Astrocyte (in vitro differentiated cells and primary cell): ENCODE data around the gene GRIA2. TPM values are rescaled to one million over a fixed set of nuclear protein-coding genes. Genes with fewer than 3 reads are reported as not detected.

ENCODE experiments used
- DNase-seq: peaks from one replicate; pipeline ENCODE4 v3.0.0-alpha.2; 2010; ENCODE audit warnings: low read depth
- FAIRE-seq: peaks from 2 replicates; lab custom pipeline; 2011; peaks lifted over from hg19 to GRCh38; lab: Jason Lieb, UNC
- H2AFZ ChIP-seq: 2 replicates; pipeline ENCODE4 v1.6.0; 2012; ENCODE audit warnings: low read depth, low read length, inconsistent platforms
- H3K27ac ChIP-seq: 2 replicates; pipeline ENCODE4 v1.5.1; 2011; ENCODE audit warnings: low read depth, low read length, inconsistent platforms
- H3K27me3 ChIP-seq: 2 replicates; pipeline ENCODE4 v1.6.0; 2011; ENCODE audit warnings: low read length, inconsistent platforms; ENCODE audit not compliant: insufficient read depth
- H3K36me3 ChIP-seq: 2 replicates; pipeline ENCODE4 v1.5.1; 2011; ENCODE audit warnings: low read length, inconsistent platforms; ENCODE audit not compliant: insufficient read depth
- H3K4me1 ChIP-seq: 2 replicates; pipeline ENCODE4 v1.5.1; 2011; ENCODE audit warnings: low read length, inconsistent platforms; ENCODE audit not compliant: insufficient read depth
- H3K4me2 ChIP-seq: 2 replicates; pipeline ENCODE4 v1.6.0; 2012; ENCODE audit warnings: low read length, inconsistent platforms
- H3K4me3 ChIP-seq: 2 replicates; pipeline ENCODE4 v1.5.1; 2011; ENCODE audit warnings: low read depth, mild to moderate bottlenecking, low read length, inconsistent platforms; ENCODE audit not compliant: insufficient read depth
- H3K79me2 ChIP-seq: 2 replicates; pipeline ENCODE4 v1.6.0; 2012; ENCODE audit warnings: mild to moderate bottlenecking, low read length, inconsistent platforms; ENCODE audit not compliant: insufficient read depth
- H3K9ac ChIP-seq: 2 replicates; pipeline ENCODE4 v1.6.0; 2012; ENCODE audit warnings: mild to moderate bottlenecking, low read length, inconsistent platforms
- H3K9me3 ChIP-seq: 2 replicates; pipeline ENCODE4 v1.5.1; 2012; ENCODE audit warnings: low read depth, mild to moderate bottlenecking, low read length, inconsistent platforms; ENCODE audit not compliant: insufficient read depth
- H4K20me1 ChIP-seq: 2 replicates; pipeline ENCODE4 v1.6.0; 2012; ENCODE audit warnings: low read length, inconsistent platforms; ENCODE audit not compliant: insufficient read depth
- H3K27ac Mint-ChIP-seq: one replicate; pipeline ENCODE4 v1.8.0; 2021; ENCODE audit warnings: mild to moderate bottlenecking, mixed read lengths; ENCODE audit not compliant: unreplicated experiment
- H3K27me3 Mint-ChIP-seq: one replicate; pipeline ENCODE4 v1.8.0; 2021; ENCODE audit warnings: low read depth, mixed read lengths; ENCODE audit not compliant: unreplicated experiment
- H3K36me3 Mint-ChIP-seq: one replicate; pipeline ENCODE4 v1.8.0; 2021; ENCODE audit warnings: low read depth, mixed read lengths; ENCODE audit not compliant: unreplicated experiment
- H3K4me1 Mint-ChIP-seq: one replicate; pipeline ENCODE4 v1.8.0; 2021; ENCODE audit warnings: low read depth, mixed read lengths; ENCODE audit not compliant: unreplicated experiment
- H3K4me3 Mint-ChIP-seq: one replicate; pipeline ENCODE4 v1.8.0; 2021; ENCODE audit warnings: mild to moderate bottlenecking, moderate library complexity, mixed read lengths; ENCODE audit not compliant: unreplicated experiment
- H3K9me3 Mint-ChIP-seq: one replicate; pipeline ENCODE4 v1.8.0; 2021; ENCODE audit warnings: mild to moderate bottlenecking, mixed read lengths; ENCODE audit not compliant: unreplicated experiment
- EZH2 ChIP-seq: IDR thresholded peaks from 2 replicates; pipeline ENCODE4 v1.6.1; 2012; ENCODE audit warnings: mild to moderate bottlenecking, low read length, inconsistent platforms; ENCODE audit not compliant: insufficient read depth
- total RNA-seq: library from RNA; stranded (reverse); gene quantifications from 2 replicates; pipeline ENCODE4 v1.2.1, GENCODE V29; 2021
- TF ChIP-seq, protein P1 (sequence below): IDR thresholded peaks from 2 replicates; pipeline ENCODE4 v1.5.1; 2011; ENCODE audit warnings: low read depth, mild to moderate bottlenecking, inconsistent platforms, low read length, moderate library complexity; ENCODE audit not compliant: insufficient read depth

GRIA2 gene
- total RNA-seq, 1 donor from 2014 or later, result not detected

GRCh38 chr4:157196046-157196445 is 24.5 kb upstream of the GRIA2 start:
- Histone ChIP-seq H3K27ac (no peak overlapping the region), H3K4me1 (no peaks in the 10 kb centered on the region), H2AFZ (no peak overlapping the region), H3K27me3 (no peaks in the 10 kb centered on the region), H3K4me2 (no peak overlapping the region), H3K79me2 (no peaks in the 10 kb centered on the region), H3K9me3 (no peaks in the 10 kb centered on the region), H3K36me3 (no peaks in the 10 kb centered on the region), H4K20me1 (no peaks in the 10 kb centered on the region), H3K9ac (no peak overlapping the region), H3K4me3 (no peak overlapping the region)
- Mint-ChIP-seq H3K36me3 (no peaks in the 10 kb centered on the region), H3K27ac (no peak overlapping the region), H3K27me3 (peaks cover 3% of the 10 kb centered on the region), H3K4me1 (no peaks in the 10 kb centered on the region), H3K4me3 (no peak overlapping the region), H3K9me3 (no peaks in the 10 kb centered on the region)
- DNase-seq (no peak), FAIRE-seq (no peak)
- TF ChIP-seq, protein P1, sequence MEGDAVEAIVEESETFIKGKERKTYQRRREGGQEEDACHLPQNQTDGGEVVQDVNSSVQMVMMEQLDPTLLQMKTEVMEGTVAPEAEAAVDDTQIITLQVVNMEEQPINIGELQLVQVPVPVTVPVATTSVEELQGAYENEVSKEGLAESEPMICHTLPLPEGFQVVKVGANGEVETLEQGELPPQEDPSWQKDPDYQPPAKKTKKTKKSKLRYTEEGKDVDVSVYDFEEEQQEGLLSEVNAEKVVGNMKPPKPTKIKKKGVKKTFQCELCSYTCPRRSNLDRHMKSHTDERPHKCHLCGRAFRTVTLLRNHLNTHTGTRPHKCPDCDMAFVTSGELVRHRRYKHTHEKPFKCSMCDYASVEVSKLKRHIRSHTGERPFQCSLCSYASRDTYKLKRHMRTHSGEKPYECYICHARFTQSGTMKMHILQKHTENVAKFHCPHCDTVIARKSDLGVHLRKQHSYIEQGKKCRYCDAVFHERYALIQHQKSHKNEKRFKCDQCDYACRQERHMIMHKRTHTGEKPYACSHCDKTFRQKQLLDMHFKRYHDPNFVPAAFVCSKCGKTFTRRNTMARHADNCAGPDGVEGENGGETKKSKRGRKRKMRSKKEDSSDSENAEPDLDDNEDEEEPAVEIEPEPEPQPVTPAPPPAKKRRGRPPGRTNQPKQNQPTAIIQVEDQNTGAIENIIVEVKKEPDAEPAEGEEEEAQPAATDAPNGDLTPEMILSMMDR, result no peak
- TF ChIP-seq EZH2, result no peak

DNA sequence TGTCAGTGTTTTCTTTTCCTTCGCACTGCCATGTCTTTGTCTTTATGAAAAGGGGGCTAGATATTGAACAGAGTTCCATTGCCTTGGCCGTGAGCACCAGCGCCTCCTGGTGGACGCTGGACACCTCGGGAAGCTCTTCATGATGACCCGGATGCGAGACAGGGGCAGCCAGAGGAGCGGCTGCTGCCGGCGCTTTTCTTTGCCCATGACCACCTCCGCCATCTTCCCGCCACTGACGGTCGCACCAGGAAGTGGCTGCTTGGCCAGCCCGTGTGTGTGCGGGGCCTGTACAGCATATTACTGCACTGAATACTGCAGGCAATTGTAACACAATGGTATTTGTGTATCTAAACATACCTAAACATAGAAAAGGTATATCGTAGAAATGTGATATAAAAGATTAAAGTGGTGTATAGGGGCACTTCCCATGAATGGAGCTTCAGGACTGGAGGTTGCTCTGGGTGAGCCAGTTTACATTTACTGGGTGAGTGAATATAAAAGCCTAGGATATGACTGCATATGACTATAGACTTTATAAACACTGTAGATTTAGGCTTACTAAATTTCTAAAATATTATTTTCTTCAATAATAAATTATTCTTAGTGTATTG is 15.8 kb upstream of the GRIA2 start:
- H3K36me3 ChIP-seq, result no peaks in the 10 kb centered on the region
- H3K4me1 ChIP-seq, result no peaks in the 10 kb centered on the region
- no peaks in the 10 kb centered on the region for H3K79me2 ChIP-seq
- Mint-ChIP-seq H3K27ac (no peak overlapping the region), H3K36me3 (no peaks in the 10 kb centered on the region), H3K27me3 (no peaks in the 10 kb centered on the region), H3K4me3 (no peak overlapping the region), H3K9me3 (peaks cover 3% of the 10 kb centered on the region), H3K4me1 (no peaks in the 10 kb centered on the region)
- no peak overlapping the region for H3K4me3 ChIP-seq
- no peaks in the 10 kb centered on the region for H3K9me3 ChIP-seq
- H4K20me1 ChIP-seq, result no peaks in the 10 kb centered on the region
- no peak overlapping the region for H2AFZ ChIP-seq
- TF ChIP-seq, protein P1, result peak; percentile 7
- TF ChIP-seq EZH2, result no peak
- no peak overlapping the region for H3K9ac ChIP-seq
- no peak overlapping the region for H3K4me2 ChIP-seq
- H3K27me3 ChIP-seq, result no peaks in the 10 kb centered on the region
- DNase-seq (no peak), FAIRE-seq (no peak)
- H3K27ac ChIP-seq, result no peak overlapping the region

DNA sequence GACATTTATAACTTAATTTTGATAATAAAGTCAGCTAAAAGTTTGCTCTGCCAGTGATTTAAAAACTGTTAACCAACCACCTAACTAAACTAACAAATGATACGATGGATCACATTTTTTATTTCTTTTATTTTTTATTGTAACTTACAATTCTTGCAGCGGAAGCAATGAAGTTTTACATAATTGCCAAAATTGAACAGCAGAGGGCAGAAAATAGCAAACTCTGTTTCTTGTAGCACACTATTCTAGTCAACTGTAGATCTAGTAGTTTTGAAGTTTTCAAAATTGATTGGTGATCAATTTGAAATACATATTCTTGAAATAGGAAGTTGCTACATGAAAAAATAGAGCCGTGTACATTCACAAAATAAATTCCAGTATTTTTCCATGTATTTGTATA is 2.8 kb upstream of the GRIA2 start:
- Mint-ChIP-seq H3K4me3 (no peak overlapping the region), H3K27ac (no peak overlapping the region)
- H3K4me1 ChIP-seq, result peaks cover 18% of the 10 kb centered on the region

More for the DNA sequence above, 2.8 kb upstream of the GRIA2 start:
- H3K79me2 ChIP-seq, result no peaks in the 10 kb centered on the region
- H3K27ac ChIP-seq, result no peak overlapping the region
- H3K9me3 Mint-ChIP-seq, result no peaks in the 10 kb centered on the region
- FAIRE-seq (peak; percentile 29), DNase-seq (peak; percentile 2)
- no peaks in the 10 kb centered on the region for H4K20me1 ChIP-seq
- peaks cover 2% of the 10 kb centered on the region for H3K4me1 Mint-ChIP-seq
- H3K27me3 Mint-ChIP-seq, result peaks cover 27% of the 10 kb centered on the region
- H2AFZ ChIP-seq, result no peak overlapping the region
- no peaks in the 10 kb centered on the region for H3K36me3 Mint-ChIP-seq
- TF ChIP-seq, protein P1, result peak; percentile 62
- TF ChIP-seq EZH2, result no peak
- no peak overlapping the region for H3K4me3 ChIP-seq
- no peak overlapping the region for H3K9ac ChIP-seq
- peaks cover 26% of the 10 kb centered on the region for H3K27me3 ChIP-seq
- no peaks in the 10 kb centered on the region for H3K36me3 ChIP-seq
- H3K4me2 ChIP-seq, result no peak overlapping the region
- H3K9me3 ChIP-seq, result no peaks in the 10 kb centered on the region
